Right lobe of liver (tissue), 6 donors: ENCODE results near the gene RGL1. TPM values are rescaled to one million over a fixed set of nuclear protein-coding genes. Genes with fewer than 3 reads are reported as not detected.

ENCODE experiments used
- ATAC-seq, 4 donors: fragments of 200-7000 bp; cut with Tn5 transposase; one replicate each; pipeline ENCODE4 v1.9.1; 2020; ENCODE audit warnings: mild to moderate bottlenecking in 4 of 4, moderate library complexity in 4 of 4
- DNase-seq, 3 donors: peaks; one replicate each; pipeline ENCODE4 v3.0.0-alpha.2; 2020
- H3K27ac ChIP-seq, 3 donors: fragments of 200-600 bp; one replicate each; pipeline ENCODE4 v1.8.0; 2022
- H3K27me3 ChIP-seq, 2 donors: fragments of 200-600 bp; one replicate each; pipeline ENCODE4 v1.8.0; 2022
- H3K36me3 ChIP-seq, 4 donors: fragments of 200-600 bp; sonication (generic) in 1 of 4; one replicate each; pipeline versions ENCODE4 v1.5.1 to v1.8.0; 2017 to 2022; ENCODE audit warnings: control low read depth in 1 of 4
- H3K4me1 ChIP-seq, 4 donors: fragments of 200-600 bp; sonication (generic) in 1 of 4; one replicate each; pipeline versions ENCODE4 v1.5.1 to v1.8.0; 2017 to 2022; ENCODE audit warnings: control low read depth in 1 of 4
- H3K4me3 ChIP-seq, 3 donors: fragments of 200-600 bp; one replicate each; pipeline ENCODE4 v1.8.0; 2022
- H3K9me3 ChIP-seq, 4 donors: fragments of 200-600 bp; sonication (generic) in 1 of 4; one replicate each; pipeline versions ENCODE4 v1.5.1 to v1.8.0; 2017 to 2022; ENCODE audit warnings: control low read depth in 1 of 4
- POLR2A ChIP-seq: fragments of 450-650 bp; IDR thresholded peaks from one replicate; pipeline ENCODE4 v1.6.1; 2017; ENCODE audit warnings: antibody characterized with exemption, mild to moderate bottlenecking
- WGBS: methylation state at CpG from one replicate; pipeline ENCODE4 v1.1.6; 2018; ENCODE audit warnings: low coverage, low lambda C conversion rate; ENCODE audit not compliant: insufficient coverage; ENCODE audit errors: missing lambda C conversion rate; 5-methylcytosine and 5-hydroxymethylcytosine counted together
- intact Hi-C, 2 donors: fragments of 100-400 bp; cut with DNase I; formaldehyde crosslinking; loops; one replicate each; pipeline versions ENCODE4 v1.11.2 to v1.14.1; 2022
- total RNA-seq, 6 experiments: library from RNA; depleted of rRNA in 2 of 6; stranded (reverse); fragments of >200 nt in 2 of 6; fragmentation: NEBNext Ultra II Directional in 3 of 6; extraction: Animal tissue kit (Norgen Biotek cat#: 25700) in 3 of 6; gene quantifications; one replicate each; pipeline versions ENCODE4 v1.1.0 to v1.2.4, GENCODE V29; 2016 to 2023
- TF ChIP-seq, protein P1 (sequence below), 4 donors: fragments of 200-600 bp in 3 of 4; fragments of 450-650 bp in 1 of 4; IDR thresholded peaks; one replicate each; pipeline versions ENCODE4 v1.5.1 to v1.8.0; 2016 to 2022; ENCODE audit warnings: antibody characterized with exemption in 4 of 4, mild to moderate bottlenecking in 2 of 4
- donor health status: DM: no; HTN: yes; CAD: no.
- donor health status: DM: no; HTN: no; CAD: no.
- donor health status: DM: no; HTN: no; CAD: no.
- donor health status: DM: no; HTN: yes; CAD: no.
- donor health status: DM: no; HTN: yes; CAD: no.

The RGL1 gene
- total RNA-seq, 6 experiments from 2014 or later = 5.5 to 13.1 (median 6.9) TPM

DNA sequence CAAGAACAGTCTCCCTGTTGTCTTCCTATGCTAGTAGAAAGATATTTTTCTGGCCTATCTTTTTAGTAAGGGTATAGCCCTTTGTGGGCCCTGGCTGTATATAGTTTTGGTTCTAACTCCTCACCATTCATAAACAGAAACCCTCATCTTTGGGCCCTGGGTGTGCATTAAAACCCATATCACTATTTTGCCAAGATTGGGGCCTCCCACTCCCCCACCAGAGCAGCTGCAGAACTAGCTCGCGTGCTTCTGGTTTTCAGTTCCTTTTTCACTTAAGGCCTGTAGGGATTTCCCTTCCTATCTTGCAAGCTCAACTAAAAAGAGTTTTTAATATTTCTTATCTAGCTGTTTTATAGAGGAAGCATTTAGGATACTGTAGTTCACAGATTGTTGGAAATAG is 106.4 kb downstream of the RGL1 start:
- intact Hi-C loops = loop anchor here in 1 of 2 donors (10.0 kb wide), 1 partner anchor 256 kb away; the partner anchor contains the start of gene APOBEC4
- Histone ChIP-seq H3K4me1 (peaks cover 0 to 5% (median 0%) of the 10 kb centered on the region in 4 donors), H3K27ac (no peak overlapping the region), H3K4me3 (no peak overlapping the region), H3K36me3 (peaks cover 0 to 6% (median 2%) of the 10 kb centered on the region in 4 donors), H3K27me3 (no peaks in the 10 kb centered on the region), H3K9me3 (no peaks in the 10 kb centered on the region)
- WGBS = 58% methylated on average over 2 of the region's 2 CpGs
- ATAC-seq = peak; percentile 11 to 55 (median 26)
- TF ChIP-seq POLR2A = no peak
- TF ChIP-seq, protein P1, sequence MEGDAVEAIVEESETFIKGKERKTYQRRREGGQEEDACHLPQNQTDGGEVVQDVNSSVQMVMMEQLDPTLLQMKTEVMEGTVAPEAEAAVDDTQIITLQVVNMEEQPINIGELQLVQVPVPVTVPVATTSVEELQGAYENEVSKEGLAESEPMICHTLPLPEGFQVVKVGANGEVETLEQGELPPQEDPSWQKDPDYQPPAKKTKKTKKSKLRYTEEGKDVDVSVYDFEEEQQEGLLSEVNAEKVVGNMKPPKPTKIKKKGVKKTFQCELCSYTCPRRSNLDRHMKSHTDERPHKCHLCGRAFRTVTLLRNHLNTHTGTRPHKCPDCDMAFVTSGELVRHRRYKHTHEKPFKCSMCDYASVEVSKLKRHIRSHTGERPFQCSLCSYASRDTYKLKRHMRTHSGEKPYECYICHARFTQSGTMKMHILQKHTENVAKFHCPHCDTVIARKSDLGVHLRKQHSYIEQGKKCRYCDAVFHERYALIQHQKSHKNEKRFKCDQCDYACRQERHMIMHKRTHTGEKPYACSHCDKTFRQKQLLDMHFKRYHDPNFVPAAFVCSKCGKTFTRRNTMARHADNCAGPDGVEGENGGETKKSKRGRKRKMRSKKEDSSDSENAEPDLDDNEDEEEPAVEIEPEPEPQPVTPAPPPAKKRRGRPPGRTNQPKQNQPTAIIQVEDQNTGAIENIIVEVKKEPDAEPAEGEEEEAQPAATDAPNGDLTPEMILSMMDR (IDR thresholded peaks at IDR 0.05) = no peak
- DNase-seq = no peak

DNA sequence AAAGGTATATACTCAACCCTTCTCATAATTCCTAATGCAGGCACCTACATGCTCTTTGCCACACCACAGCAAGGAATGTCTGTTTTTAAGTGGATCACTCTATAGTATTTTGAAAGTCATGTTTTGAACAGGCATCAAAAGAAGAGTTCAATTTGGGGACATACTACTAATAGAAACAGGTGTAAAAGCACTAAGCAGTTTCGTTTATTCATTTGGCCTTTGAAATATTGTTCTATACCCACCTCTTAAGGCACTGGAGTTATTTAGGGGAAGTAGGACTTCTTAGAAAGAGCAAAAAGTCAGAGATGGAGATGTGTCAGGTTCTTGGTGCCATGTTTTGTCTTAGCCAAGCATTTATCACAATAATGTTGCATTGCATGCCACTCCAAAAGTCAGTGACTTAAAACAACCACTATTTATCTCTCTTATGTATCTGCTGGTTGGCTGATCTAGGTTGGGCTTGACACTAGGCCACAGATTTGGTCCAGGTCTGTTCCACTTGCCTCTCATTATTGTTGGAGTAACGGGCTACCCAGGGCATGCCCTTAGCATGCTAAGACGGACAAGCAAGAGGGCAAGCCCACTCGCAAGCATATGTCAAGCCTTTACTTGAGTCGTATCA is 107.5 kb downstream of the RGL1 start:
- Histone ChIP-seq H3K27me3 (no peaks in the 10 kb centered on the region), H3K36me3 (peaks cover 0 to 8% (median 4%) of the 10 kb centered on the region in 4 donors), H3K27ac (no peak overlapping the region), H3K9me3 (no peaks in the 10 kb centered on the region), H3K4me1 (peaks cover 0 to 5% (median 0%) of the 10 kb centered on the region in 4 donors), H3K4me3 (no peak overlapping the region)
- intact Hi-C loops = loop anchor here in 1 of 2 donors (10.0 kb wide), 1 partner anchor 258 kb away; the partner anchor contains the start of gene APOBEC4
- no peak for TF ChIP-seq POLR2A
- TF ChIP-seq, protein P1 (IDR thresholded peaks at IDR 0.05) = no peak
- 95% methylated on average over 5 of the region's 5 CpGs for WGBS
- ATAC-seq = no peak
- DNase-seq = no peak

DNA sequence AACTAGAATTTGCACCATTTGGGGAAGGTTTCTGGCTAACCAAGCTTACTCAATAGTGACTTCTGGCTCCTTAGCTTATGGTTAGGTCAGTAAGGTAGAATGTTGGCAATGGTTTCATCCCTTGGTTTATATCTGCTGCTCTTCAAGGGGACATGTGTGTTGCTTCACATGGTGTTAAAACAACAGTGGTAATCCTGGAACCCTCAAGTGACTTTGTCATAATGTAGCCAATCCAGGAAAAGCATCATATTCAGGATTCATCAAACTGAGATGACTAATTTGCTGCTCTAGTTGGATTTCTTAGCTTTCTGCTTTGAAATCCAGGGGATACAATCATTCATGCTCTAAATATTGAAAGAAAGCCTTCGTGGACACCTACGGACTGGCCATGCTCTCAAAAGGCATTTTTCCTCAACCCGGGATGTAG is 108.7 kb downstream of the RGL1 start:
- ATAC-seq = no peak
- H3K27ac ChIP-seq = no peak overlapping the region
- peaks cover 0 to 5% (median 0%) of the 10 kb centered on the region in 4 donors for H3K4me1 ChIP-seq
- H3K4me3 ChIP-seq = no peak overlapping the region
- H3K9me3 ChIP-seq = no peaks in the 10 kb centered on the region
- TF ChIP-seq, protein P1 (IDR thresholded peaks at IDR 0.05) = no peak
- no peak for TF ChIP-seq POLR2A
- no peak for DNase-seq
- H3K27me3 ChIP-seq = no peaks in the 10 kb centered on the region
- intact Hi-C loops = loop anchor here in 1 of 2 donors (10.0 kb wide), 1 partner anchor 259 kb away; the partner anchor contains the start of gene APOBEC4
- H3K36me3 ChIP-seq = peaks cover 0 to 9% (median 4%) of the 10 kb centered on the region in 4 donors
- 96% methylated on average over 3 of the region's 3 CpGs for WGBS

DNA sequence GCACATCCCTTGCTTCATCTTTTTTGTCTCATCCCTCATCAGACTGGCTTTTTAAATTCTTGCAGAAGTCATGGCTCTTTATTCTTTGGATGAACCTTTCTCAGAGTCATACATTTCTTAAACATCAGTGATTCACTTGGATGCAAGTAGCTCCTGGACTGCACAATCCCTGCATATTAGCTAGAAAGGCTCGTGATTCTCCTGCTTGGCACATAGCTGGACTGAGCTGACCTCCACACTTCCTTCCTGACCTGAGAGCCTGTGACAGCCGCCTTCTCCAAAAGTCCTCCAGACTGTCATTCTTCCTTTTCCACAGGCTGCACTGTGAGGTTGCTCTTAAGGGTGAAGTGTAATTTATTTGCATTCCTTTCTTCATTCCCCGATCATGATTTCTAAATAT is 109.4 kb downstream of the RGL1 start:
- Histone ChIP-seq H3K27me3 (no peaks in the 10 kb centered on the region), H3K4me1 (peaks cover 0 to 5% (median 0%) of the 10 kb centered on the region in 4 donors), H3K4me3 (no peak overlapping the region), H3K9me3 (no peaks in the 10 kb centered on the region), H3K36me3 (peaks cover 0 to 9% (median 4%) of the 10 kb centered on the region in 4 donors), H3K27ac (no peak overlapping the region)
- TF ChIP-seq POLR2A = no peak
- TF ChIP-seq, protein P1 (IDR thresholded peaks at IDR 0.05) = no peak
- intact Hi-C loops = loop anchor here in 1 of 2 donors (10.0 kb wide), 1 partner anchor 259 kb away; the partner anchor contains the start of gene APOBEC4
- peak; percentile 32 to 69 (median 50) for ATAC-seq
- DNase-seq = no peak
- WGBS = 36% methylated on average over 3 of the region's 3 CpGs
